Epidermal melanocyte (primary cell): ENCODE results near the gene RMND5A.
"Not testable (repeated sequence)": the region's sequence is repeated elsewhere in the genome, so short reads cannot be mapped to it uniquely, and the experiment has no call there.

Experiments
- DNase-seq: peaks from one replicate; pipeline ENCODE4 v3.0.0; 2011; ENCODE audit warnings: low spot score; ENCODE audit not compliant: insufficient read length

The RMND5A gene

DNA sequence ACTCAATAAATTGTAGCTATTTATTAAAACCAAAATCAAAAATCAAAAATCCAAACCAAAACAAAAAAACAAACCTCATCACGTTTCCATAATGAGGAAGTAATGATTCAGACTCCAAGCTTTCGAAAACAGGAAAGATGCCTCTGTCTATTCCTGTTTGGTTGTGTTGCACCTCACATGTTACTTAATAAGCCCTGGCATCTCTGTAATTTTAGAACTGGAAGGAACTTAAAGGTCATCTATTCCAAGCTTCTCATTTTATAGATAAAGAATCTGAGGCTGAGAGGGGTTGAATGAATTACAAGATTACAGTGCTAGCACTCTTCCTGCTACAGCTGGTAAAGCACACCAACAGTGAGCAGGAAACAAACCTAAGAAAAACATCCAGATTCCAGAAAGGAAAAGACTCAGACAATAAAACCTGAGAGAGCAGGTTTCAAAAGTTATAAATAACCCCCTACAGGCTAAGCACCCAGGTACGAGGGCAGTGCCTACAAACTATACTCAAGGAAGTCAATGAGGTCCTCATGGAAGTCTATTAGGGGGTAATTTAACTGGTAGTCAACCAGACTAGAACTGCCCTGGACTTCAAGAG, 5.4 kb upstream of the RMND5A start:
- DNase-seq: not testable (repeated sequence)

DNA sequence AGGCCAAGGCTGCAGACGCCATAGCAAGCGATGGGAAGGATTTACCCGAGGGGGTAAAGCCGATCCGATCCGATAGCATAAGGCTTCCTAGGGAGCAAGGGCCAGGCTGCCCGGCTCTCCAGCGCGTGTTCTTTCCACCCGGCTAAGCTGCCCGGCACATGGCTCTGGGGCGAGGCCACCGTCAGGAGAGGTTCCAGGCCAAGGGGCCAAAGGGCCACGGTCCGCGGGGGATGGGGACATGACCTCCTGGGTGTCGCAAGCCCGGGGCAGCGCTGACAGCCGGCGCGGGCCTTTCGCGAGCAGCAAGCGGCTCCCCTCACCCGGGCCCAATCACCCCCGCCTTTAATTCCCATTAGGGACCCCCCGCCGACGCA, 841 bp upstream of the RMND5A start:
- not testable (repeated sequence) for DNase-seq

DNA sequence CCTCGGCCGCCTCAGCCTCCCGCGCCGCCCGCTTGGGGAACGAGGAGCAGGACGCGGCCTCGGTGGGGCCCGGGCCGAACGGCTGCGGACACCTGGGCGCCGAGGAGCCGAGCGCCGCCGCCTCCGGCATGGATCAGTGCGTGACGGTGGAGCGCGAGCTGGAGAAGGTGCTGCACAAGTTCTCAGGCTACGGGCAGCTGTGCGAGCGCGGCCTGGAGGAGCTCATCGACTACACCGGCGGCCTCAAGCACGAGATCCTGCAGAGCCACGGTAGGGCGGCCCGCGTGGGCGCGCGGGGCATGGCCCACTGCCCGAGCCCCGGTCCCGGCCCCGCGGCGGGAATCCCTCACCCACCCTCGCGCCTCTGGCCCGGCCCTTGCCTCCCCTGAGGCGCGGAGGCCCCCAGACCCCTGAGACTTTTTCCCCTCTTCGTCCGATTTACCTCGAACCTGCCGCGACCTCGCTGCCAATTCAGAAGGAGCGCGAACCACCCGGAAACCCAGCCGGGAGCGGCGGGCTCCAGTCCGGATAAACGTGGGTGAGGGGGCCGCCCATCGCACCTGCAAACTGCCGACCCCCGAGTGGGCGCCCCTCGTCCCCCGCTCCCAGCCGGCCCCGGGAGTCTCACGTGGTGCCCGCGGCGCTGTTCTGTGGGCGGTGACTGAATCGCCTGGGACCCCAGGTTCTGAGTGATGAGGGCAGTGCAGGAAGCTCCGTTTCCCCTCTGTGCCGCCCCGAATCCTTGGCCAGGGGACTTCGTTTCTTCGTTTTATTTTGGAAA, 639 bp downstream of the RMND5A start:
- DNase-seq: not testable (repeated sequence)

DNA sequence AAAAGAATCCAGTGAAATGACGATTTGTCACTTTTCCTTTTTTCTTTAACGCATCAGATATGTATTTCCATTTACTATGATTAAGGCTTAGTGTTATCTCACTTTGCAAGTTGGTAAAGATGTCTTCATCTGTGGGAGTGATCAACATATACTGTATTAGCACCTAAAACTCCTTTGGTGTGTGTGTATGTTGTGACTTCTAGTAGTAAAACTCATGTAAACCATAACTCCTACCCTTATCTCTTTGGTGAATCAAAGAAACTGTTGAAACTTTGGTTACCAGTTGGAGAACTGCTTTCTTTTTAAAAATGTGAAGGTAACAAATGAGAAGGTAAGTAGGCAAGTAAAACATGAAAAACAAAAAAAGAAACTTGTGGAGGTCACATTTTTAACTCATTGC, 5.6 kb downstream of the RMND5A start:
- DNase-seq: not testable (repeated sequence)

DNA sequence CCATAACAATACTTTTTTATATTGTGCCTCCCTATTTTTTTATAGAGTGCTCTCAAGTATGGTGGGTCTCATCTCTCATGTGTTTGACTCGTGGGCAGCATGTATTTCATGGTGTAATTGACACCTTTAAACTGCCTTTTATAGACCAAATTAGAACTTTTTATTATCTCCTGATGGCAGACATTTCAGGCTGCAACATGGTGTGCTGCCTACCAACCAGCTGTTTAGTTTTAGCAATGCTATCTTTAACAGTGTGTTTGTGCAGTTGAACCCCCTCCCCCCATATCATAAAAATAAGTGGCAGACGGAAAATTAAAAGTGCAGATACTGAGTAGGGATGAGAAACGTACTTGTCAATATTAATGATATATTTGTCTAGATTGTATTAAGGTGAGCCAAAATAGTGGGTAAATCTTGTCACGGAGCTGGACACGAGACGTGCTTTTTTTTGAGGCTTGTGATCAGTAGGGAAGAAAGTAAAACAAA, 12.0 kb downstream of the RMND5A start:
- not testable (repeated sequence) for DNase-seq

DNA sequence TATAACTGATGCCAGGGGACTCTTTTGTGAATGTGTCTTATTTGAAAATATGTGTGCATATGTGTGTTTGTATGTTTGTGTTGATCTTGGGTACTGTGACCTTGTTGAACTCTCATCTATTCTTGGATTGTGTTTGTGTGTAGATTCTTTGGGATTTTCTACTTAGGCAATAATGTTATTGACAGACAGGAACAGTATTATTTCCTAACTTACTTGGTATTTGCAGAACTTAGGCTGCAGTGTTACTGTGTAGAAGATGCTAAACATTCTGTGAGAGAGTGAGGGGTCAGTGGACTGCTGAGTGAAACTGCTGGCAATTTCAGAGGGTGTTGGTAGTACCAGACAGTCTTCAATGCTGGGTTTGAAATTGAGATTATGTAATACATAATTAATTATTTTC, 12.7 kb downstream of the RMND5A start:
- DNase-seq: not testable (repeated sequence)

DNA sequence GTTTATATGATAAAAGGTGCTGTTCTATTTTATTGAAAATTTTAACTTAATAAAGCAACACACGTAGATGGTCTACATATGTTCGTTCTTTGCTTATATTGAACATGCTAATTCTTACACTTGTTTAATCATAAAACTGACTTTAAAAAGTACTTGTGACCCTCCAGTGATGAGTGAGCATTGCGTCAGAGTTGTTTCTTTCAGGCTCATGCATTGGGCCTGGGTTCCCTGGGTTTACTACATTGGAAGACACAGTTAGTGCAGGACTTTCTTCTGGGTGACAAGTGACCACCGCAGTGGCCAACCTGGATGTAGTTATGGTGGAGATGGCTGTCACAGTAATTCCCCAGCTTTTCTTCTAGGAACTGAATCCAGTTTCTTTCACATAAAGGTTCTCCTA, 13.4 kb downstream of the RMND5A start:
- not testable (repeated sequence) for DNase-seq

DNA sequence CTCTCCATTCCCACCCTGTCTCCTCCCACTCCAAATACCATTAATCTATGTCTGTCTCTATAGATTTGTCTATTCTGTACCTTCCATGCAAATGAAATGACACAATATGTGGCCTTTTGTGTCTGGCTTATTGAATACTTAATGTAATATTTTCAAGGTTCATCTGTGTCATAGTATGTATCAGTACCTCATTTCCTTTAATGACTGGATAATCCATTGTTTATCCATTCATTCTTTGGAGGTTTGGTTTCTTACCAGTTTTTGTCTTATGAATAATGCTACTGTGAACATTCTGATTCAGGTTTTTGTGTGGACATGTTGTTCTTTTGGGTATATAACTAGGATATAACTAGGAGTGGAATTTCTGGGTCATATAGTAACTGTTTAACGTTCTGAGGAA, 14.8 kb downstream of the RMND5A start:
- not testable (repeated sequence) for DNase-seq

DNA sequence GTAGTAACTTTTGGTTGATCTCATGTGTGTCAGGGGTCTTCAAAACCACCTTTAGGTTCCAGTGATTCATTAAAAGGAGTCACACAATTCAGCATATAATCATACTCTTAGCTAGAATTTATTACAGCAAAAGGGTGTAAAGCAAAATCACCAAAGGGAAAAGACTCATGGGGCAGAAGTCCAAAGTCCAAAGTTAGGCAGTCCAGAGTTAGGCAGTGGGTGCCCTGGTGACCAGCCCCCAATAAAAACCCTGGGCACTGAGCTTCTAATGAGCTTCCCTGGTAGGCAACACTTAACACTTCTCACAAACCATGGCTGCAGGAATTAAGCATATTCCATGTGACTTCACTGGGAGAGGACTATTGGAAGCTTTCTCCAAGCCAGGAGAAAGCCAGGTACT, 19.4 kb downstream of the RMND5A start:
- not testable (repeated sequence) for DNase-seq

DNA sequence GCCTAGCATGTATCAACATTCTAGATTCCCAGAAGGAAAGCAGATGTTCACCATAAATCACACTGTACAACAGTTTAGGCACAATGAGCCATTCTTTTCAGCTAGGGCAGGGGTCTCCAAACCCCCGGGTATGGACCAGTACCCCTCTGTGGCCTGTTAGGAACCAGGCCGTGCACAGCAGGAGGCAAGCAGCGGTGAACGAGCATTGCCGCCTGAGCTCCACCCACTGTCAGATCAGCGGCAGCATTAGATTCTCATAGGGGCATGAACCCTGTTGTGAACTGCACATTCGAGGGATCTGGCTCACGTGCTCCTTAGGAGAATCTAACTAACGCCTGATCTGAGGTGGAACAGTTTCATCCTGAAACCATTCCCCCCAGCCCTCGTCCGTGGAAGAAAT, 19.8 kb downstream of the RMND5A start:
- not testable (repeated sequence) for DNase-seq

DNA sequence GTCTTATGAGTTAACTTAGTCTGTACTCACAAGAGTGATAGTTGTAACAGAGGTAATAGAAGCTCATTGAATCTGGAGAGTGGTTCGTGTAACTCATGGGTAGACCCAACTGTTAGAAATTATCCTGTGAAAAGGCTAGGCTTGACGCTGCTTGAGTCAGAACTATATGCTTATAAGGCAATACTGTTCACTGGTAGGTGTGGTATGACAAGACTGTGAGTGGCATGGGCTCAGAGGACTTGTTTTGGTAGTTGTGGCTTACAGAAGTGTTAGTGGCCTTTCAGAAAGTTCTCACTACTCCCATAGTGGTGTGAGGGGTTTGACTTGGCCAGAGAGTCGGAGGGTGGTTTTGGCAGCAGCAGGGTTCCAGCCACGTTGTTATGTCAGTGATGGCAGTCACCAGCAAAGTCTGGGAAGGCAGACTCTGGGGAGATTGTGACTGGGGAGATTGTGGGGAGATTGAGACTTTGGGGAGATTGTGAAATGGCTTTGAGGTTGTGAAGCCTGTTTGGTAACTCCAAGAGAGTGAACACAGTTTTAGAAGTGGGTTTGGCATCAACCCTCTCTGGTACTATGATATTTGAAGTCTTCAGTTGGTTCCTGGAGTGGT, 21.9 kb downstream of the RMND5A start:
- not testable (repeated sequence) for DNase-seq

DNA sequence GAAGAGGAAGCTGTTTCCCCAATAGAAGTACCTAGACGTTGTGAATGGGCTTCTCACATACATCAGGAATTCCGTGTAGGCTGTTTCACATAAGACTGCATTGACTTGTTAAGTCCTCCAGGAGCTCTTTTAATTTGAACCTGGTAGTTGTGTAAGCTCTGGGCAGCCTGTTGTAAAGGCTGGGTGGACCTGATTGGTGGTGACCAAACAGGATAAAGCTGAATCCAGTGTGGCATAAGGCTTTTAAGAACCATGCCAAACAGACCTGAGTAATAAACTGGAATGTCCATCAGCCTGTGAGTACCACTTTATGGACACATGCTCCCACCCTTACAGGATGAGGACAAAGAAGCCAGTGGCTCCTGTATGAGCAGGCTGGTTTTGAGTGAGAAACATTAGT, 24.1 kb downstream of the RMND5A start:
- DNase-seq: no peak

DNA sequence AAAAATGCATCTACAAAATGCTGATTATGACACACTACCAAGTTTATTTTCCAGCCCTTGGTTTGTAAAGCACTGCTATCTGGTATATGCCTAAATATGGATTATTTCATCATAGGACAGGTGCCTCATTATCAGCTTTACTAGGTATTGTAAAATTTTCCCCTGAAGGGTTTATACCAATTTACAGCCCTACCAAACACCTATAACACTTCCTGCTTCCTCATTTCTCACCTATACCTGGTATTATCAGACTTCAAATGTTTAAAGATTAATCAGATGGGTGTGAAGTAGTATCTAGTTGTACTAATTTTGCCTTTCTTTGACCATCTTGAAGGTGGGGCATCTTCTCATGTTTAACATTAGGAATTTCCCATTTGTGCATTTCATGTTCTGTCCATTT, 26.8 kb downstream of the RMND5A start:
- DNase-seq: no peak

DNA sequence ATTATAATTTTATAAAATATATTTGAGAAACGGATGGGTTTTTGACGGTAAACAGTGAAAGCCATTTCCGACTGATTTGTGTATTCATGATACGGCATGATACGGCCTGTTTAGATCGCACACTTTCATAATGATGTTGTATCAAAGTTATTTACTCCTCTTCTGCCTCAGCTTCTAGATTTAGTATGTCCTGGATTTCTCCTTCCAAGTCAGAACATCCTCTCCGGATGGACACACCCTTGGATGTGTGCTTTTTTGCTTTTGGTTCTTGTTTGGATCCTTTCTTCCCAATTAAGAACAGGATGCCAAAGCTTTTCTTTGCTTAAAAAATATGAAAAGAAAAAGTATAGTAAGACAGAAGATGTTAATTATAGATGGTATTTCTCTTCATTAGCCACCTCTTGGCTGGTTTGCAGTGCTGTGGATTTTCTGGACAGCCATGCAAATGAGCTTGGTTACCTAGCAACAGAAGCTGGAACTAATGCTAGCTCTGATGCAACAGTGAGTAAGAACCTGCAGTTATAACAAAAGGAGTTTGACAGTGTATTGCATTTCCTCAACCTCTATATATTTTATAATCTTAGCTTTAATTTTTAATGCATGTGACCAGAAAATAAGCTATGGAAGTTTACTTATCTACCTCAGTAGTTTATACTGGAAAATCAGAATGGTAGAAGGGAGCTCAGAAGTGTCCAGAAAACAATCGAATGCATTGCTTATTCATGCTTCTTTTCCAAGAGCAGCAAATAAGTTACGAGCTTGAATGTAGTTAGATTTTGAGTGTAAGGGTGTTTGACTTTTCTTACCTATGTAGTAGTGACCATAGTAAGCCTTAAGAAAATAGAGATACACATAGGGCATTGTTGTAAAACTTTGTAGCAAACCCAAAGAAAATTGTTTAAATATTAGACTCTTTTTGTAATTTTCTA, 27.9 kb downstream of the RMND5A start:
- no peak for DNase-seq

DNA sequence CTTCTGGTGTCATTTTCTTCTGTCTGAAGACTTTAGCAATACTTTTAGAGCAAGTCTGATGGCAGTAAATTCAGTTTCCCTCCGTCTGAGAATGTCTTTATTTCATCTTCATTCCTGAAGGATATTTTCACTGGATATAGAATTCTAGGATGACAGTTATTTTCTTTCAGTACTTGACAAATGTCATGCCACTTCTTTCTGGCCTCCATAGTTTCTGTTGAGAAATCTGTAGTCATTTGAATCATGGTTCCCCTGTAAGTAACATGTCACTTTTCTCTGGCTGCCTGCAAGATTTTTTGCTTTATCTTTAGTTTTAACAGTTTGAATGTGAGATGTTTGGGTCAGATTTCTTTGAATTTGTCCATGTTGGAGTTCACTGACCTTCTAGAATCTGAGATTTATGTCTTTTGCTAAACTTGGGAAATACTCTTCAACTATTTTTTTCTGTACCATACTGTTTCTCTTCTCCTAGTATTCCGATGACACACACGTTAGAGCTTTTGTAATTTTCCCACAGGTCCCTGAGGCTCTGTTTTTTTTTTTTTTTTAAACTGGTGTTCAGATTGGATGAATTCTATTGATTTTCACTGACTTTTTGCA, 30.2 kb downstream of the RMND5A start:
- no peak for DNase-seq

DNA sequence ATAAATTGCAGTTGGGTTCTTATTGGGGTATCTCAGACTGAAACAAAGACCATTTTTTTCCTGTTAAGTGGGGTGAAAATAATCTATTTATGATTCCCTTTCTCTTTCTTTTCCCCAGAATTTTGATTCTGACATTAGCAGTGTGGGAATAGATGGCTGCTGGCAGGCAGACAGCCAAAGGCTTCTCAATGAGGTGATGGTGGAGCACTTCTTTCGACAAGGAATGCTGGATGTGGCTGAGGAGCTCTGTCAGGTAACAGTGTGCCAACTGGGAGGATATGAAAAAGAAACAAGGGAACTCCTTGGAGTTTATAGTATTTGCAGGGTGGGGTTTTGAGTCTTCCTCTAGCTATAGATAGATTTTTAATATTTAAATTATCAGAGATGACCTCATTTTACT, 31.7 kb downstream of the RMND5A start:
- DNase-seq: no peak

DNA sequence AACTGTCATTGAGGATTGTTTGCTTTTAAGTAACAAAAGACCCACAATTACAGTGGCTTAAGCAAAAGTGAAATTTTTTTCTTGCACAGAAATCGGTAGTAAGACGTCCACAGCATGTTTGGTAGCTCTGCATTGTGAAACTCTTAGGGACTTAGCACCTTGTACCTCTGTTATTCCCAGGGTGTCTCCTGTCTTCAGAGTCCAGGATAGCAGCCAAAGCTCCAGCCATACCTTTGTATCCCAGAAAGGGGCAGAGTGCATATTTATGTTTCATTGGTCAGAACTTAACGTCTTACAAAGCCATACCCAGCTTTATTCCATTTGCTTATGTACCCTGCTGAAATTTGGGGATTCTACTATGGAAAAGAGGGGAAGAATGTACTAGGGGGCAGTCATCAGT, 32.8 kb downstream of the RMND5A start:
- DNase-seq: no peak

DNA sequence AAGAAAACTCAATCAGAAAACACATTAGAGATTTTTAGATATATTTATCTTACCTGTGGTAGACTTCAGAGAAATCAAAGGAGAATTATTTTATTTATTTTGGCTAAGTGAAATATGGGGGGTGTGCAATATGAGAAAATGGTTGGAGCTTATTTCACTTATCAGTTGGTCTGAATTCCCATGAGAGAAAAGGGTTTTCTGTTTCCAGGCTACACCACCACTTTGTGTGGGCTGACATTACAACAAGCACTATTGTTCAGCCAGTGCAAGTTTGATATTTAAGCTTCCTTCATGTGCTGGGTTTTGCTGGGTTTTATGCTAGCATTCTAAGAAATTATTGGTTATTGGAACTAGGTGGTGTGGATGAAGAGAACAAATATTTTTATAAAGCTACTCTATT, 33.5 kb downstream of the RMND5A start:
- DNase-seq: no peak

DNA sequence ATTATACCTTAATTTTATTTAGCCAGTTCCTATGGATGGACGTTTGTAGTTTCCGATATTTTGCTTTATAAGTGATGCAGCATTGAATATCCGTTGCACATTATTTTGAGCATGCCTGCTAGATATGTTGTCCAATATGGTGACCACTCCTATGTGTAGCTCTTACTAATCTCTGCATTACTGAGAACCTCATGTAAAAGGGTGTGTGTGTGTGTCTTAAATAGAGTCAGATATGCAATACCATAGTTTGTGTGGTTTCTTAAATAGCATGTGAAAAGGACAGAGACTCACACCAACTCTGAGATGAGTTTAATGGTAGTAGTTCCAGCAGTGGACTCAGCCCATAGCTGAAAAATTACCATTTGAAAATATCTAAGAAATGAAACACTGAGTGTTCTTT, 38.3 kb downstream of the RMND5A start:
- DNase-seq: no peak

DNA sequence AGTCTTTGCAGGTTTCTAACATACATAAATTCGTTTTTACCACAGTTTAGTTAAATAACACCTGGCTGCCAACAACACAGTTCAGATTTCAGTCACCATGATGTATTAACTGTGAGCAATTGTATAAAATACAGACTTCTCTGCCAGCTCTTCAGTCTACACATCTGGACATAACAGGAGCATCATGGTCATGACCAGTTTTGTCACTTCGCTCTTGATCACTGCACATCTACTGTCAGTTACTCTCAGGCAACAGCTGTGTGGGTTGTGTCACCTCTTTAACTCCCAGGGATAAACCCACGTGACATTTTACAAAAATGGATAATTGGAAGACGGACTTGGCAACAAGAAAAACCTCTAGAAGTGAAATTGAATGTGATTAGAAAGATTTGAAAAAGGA, 40.3 kb downstream of the RMND5A start:
- DNase-seq: no peak

DNA sequence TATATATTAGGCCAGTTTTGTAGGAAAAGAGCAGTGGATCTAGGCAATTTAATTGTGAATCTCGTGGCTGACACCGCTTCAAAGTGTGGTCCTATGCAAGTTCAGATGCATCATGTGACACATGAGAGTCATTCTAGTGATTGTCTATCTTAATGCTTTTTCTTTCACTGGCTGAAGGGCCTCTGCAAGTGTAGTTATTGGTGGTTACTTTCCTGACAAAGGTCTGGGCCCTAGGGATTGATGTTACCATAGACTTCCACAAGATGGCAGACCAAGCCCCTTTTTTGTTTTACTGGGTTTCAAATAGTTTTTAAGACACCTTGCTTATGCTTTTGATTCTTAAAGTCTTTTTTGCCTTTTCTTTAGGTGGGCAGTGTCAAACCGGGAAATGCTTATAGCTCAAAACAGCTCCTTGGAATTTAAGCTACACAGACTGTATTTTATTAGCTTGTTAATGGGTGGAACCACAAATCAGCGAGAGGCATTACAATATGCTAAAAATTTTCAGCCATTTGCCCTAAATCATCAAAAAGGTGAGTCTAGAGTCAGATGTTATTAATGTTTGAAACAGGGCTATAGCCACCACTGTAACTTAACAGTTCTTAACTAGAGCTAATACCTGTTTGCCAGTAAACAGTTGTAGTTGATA, 44.7 kb downstream of the RMND5A start:
- DNase-seq: no peak
